ENCODE data around the gene OLFM1.
A peak's percentile ranks its signal among the peaks of the same experiment; 100 is the strongest.

The OLFM1 gene

GRCh38 chr9:135154050-135154615 is 66.7 kb downstream of the OLFM1 start:
- Histone ChIP-seq H3K79me2 (ENCODE audit: insufficient read depth, low read length) (no peaks in the 10 kb centered on the region), H3K27ac (ENCODE audit: low read length) (no peak overlapping the region), H3K4me2 (ENCODE audit: insufficient read depth, low read length) (no peak overlapping the region), H4K20me1 (ENCODE audit: insufficient read depth, low read length) (peaks cover 9% of the 10 kb centered on the region; the same call in 1 of the 2 replicates), H2AFZ (ENCODE audit: low read depth, low read length) (no peak overlapping the region), H3K27me3 (ENCODE audit: insufficient read depth, low read length, poor library complexity) (no peaks in the 10 kb centered on the region), H3K4me1 (ENCODE audit: insufficient read depth, low read length) (no peaks in the 10 kb centered on the region), H3K36me3 (ENCODE audit: insufficient read depth, low read length) (no peaks in the 10 kb centered on the region), H3K4me3 (ENCODE audit: low read depth in 1 of 2, low read length in 2 of 2) (no peak overlapping the region), H3K9me3 (ENCODE audit: insufficient read depth, low read length, severe bottlenecking) (no peaks in the 10 kb centered on the region), H3K9ac (ENCODE audit: low read depth, low read length) (no peak overlapping the region)
- no peak for TF ChIP-seq EZH2 (IDR thresholded peaks at IDR 0.05; ENCODE audit: borderline replicate concordance, low read depth, low read length, severe bottlenecking)
- no peak for TF ChIP-seq CTCF (IDR thresholded peaks at IDR 0.05; ENCODE audit: borderline replicate concordance, extremely low read depth, low read length, poor library complexity, severe bottlenecking)
- DNase-seq: no peak
- no peak for ATAC-seq (ENCODE audit: insufficient read depth, low read depth)

GRCh38 chr9:135155396-135155795 is 67.9 kb downstream of the OLFM1 start:
- no peak overlapping the region for H3K9ac ChIP-seq (ENCODE audit: low read depth, low read length)
- no peak overlapping the region for H3K27ac ChIP-seq (ENCODE audit: low read length)
- H2AFZ ChIP-seq (ENCODE audit: low read depth, low read length): no peak overlapping the region
- no peaks in the 10 kb centered on the region for H3K9me3 ChIP-seq (ENCODE audit: insufficient read depth, low read length, severe bottlenecking)
- no peaks in the 10 kb centered on the region for H3K36me3 ChIP-seq (ENCODE audit: insufficient read depth, low read length)
- H4K20me1 ChIP-seq (ENCODE audit: insufficient read depth, low read length): peaks cover 9% of the 10 kb centered on the region; the same call in 1 of the 2 replicates
- ATAC-seq (ENCODE audit: insufficient read depth, low read depth) (no peak), DNase-seq (no peak)
- TF ChIP-seq EZH2 (IDR thresholded peaks at IDR 0.05; ENCODE audit: borderline replicate concordance, low read depth, low read length, severe bottlenecking): no peak
- no peak for TF ChIP-seq CTCF (IDR thresholded peaks at IDR 0.05; ENCODE audit: borderline replicate concordance, extremely low read depth, low read length, poor library complexity, severe bottlenecking)
- H3K4me2 ChIP-seq (ENCODE audit: insufficient read depth, low read length): no peak overlapping the region
- no peaks in the 10 kb centered on the region for H3K4me1 ChIP-seq (ENCODE audit: insufficient read depth, low read length)
- H3K79me2 ChIP-seq (ENCODE audit: insufficient read depth, low read length): no peaks in the 10 kb centered on the region
- H3K27me3 ChIP-seq (ENCODE audit: insufficient read depth, low read length, poor library complexity): no peaks in the 10 kb centered on the region
- H3K4me3 ChIP-seq (ENCODE audit: low read depth in 1 of 2, low read length in 2 of 2): no peak overlapping the region

DNA sequence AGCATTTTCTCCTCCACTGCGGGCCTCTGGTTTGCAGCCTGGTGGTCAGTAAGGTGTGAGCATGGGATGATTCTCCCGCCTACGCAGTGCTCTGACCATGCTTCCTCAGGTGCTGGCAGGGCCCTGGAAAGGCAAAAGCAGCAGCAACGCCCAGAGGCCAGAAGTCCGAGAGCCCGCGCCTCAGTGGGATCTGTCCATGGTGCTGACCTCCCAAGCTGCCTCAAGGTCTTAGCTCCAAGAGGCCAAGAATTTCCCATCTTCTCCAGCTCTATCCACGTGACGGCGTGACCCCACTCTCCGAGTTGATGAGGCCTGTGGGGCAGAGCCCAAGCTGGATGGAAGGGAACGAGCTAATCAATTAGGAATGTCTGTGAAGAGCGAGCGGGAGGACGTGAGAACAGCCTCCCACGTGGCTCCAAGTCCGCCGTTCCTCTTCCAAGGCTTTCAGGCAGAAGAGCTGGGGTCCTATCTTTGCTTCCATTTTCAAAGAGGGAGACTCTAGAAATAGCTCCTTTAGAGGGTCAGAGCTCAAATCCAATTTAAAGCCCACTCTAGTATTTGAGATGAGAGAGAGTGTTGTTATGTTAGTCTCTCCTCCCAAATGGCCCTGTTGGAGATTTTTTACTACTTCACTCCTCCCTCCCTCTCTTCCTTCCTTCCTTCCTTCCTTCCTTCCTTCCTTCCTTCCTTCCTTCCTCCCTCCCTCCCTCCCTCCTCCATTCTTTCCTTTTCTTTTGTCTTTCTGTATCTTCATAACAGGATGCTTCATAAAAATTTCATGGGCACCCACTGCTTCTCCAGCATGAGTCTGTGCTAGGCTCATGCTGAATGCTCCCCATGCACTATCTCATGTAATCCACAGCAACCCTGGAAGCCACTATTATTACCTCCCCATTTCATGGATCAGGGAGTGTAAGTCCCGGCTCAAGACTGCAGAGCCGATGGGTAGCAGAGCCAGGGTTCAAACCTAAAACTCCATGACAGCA is 69.3 kb downstream of the OLFM1 start:
- TF ChIP-seq CTCF (IDR thresholded peaks at IDR 0.05; ENCODE audit: borderline replicate concordance, extremely low read depth, low read length, poor library complexity, severe bottlenecking): no peak
- no peak for TF ChIP-seq EZH2 (IDR thresholded peaks at IDR 0.05; ENCODE audit: borderline replicate concordance, low read depth, low read length, severe bottlenecking)
- Histone ChIP-seq H3K27me3 (ENCODE audit: insufficient read depth, low read length, poor library complexity) (no peaks in the 10 kb centered on the region), H3K4me2 (ENCODE audit: insufficient read depth, low read length) (no peak overlapping the region), H3K4me1 (ENCODE audit: insufficient read depth, low read length) (no peaks in the 10 kb centered on the region), H3K79me2 (ENCODE audit: insufficient read depth, low read length) (no peaks in the 10 kb centered on the region), H3K36me3 (ENCODE audit: insufficient read depth, low read length) (no peaks in the 10 kb centered on the region), H3K4me3 (ENCODE audit: low read depth in 1 of 2, low read length in 2 of 2) (no peak overlapping the region), H2AFZ (ENCODE audit: low read depth, low read length) (no peak overlapping the region), H3K27ac (ENCODE audit: low read length) (no peak overlapping the region), H3K9me3 (ENCODE audit: insufficient read depth, low read length, severe bottlenecking) (no peaks in the 10 kb centered on the region), H3K9ac (ENCODE audit: low read depth, low read length) (no peak overlapping the region), H4K20me1 (ENCODE audit: insufficient read depth, low read length) (peaks cover 9% of the 10 kb centered on the region; the same call in 1 of the 2 replicates)
- ATAC-seq (ENCODE audit: insufficient read depth, low read depth): no peak
- peak; percentile 37 for DNase-seq

All from DND-41 (cell line).